Progenitor cell of endocrine pancreas (in vitro differentiated cells): ENCODE measurements around the gene PRND. TPM values are rescaled to one million over a fixed set of nuclear protein-coding genes. Genes with fewer than 3 reads are reported as not detected.

Experiments used
- DNase-seq: peaks from one replicate; pipeline ENCODE4 v3.0.0; 2021; ENCODE audit warnings: low spot score; ENCODE audit not compliant: unreplicated experiment
- H3K27ac Mint-ChIP-seq: 2 replicates; pipeline ENCODE4 v1.8.0; 2021; ENCODE audit warnings: mild to moderate bottlenecking, moderate library complexity, mixed read lengths
- H3K27me3 Mint-ChIP-seq: 2 replicates; pipeline ENCODE4 v1.8.0; 2021; ENCODE audit warnings: mixed read lengths
- H3K36me3 Mint-ChIP-seq: 2 replicates; pipeline ENCODE4 v1.8.0; 2022; ENCODE audit warnings: mixed read lengths; ENCODE audit not compliant: insufficient read depth
- H3K4me1 Mint-ChIP-seq: 2 replicates; pipeline ENCODE4 v1.8.0; 2021; ENCODE audit warnings: low read depth, mixed read lengths
- H3K4me3 Mint-ChIP-seq: 2 replicates; pipeline ENCODE4 v1.8.0; 2021; ENCODE audit warnings: low read depth, mild to moderate bottlenecking, moderate library complexity, mixed read lengths
- H3K9me3 Mint-ChIP-seq: 2 replicates; pipeline ENCODE4 v1.8.0; 2021; ENCODE audit warnings: low read depth, mixed read lengths
- CTCF ChIP-seq: fragments of 200-600 bp; sonication (generic); IDR thresholded peaks from one replicate; pipeline ENCODE4 v1.5.0; 2021; ENCODE audit warnings: antibody characterized with exemption, mild to moderate bottlenecking; ENCODE audit not compliant: unreplicated experiment
- total RNA-seq: library from RNA; stranded (reverse); gene quantifications from 2 replicates; pipeline ENCODE4 v1.2.1, GENCODE V29; 2021

Gene PRND
- total RNA-seq, 1 donor from 2014 or later, result not detected

DNA sequence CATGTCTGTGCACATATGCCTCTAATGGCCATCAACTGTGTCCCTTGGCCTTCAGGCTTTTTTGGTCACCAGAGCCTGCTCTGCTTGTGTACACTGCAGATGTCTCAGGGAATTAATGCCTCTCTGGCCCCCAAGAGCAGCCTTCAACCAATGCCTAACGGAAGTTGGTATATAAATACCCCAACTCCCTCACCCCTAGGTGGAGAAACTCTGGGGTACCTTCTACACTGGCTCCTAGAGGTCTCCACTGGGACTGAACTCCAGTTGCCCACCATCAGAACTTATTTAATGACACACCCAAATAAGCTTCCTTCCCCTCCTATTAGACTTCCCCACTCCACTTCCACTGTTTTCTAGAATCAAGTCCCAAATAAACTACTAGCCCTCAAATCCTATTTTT lies 43.1 kb downstream of the PRND start:
- Mint-ChIP-seq H3K27ac (no peak overlapping the region), H3K36me3 (no peaks in the 10 kb centered on the region), H3K27me3 (peaks cover 24% of the 10 kb centered on the region), H3K9me3 (no peaks in the 10 kb centered on the region), H3K4me1 (no peaks in the 10 kb centered on the region), H3K4me3 (no peak overlapping the region)
- TF ChIP-seq CTCF, result no peak
- no peak for DNase-seq

- H3K4me3 Mint-ChIP-seq, result no peak overlapping the region
- no peak for TF ChIP-seq CTCF
Measured at GRCh38 chr20:4765681-4766080, 44.0 kb downstream of the PRND start.

DNA sequence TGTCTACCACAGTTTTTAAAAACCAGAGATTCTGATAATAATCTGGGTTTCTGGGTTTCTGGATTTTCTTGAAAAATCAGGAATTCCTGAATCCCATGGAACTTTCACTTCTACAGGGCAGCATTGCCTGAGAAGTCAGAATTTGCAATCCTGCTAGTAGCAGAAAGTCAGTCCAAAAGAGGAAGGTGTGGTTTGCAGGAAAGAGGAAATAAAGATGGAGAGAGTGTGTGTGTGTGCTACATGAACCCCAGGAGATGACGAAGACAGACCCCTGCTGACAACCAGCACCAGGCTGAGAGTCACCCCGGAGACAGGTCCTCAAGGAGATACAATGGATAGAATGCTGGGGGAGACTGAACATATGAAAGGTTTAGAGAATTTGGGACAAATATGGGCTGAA lies 44.9 kb downstream of the PRND start:
- no peak for TF ChIP-seq CTCF
- Mint-ChIP-seq H3K9me3 (peaks cover 4% of the 10 kb centered on the region), H3K4me3 (no peak overlapping the region), H3K27ac (no peak overlapping the region), H3K4me1 (no peaks in the 10 kb centered on the region), H3K36me3 (no peaks in the 10 kb centered on the region), H3K27me3 (peaks cover 17% of the 10 kb centered on the region)
- DNase-seq, result no peak

More at GRCh38 chr20:4765681-4766080, 44.0 kb downstream of the PRND start:
- Mint-ChIP-seq H3K36me3 (no peaks in the 10 kb centered on the region), H3K9me3 (no peaks in the 10 kb centered on the region), H3K27ac (no peak overlapping the region), H3K4me1 (no peaks in the 10 kb centered on the region), H3K27me3 (peaks cover 24% of the 10 kb centered on the region)
- no peak for DNase-seq

DNA sequence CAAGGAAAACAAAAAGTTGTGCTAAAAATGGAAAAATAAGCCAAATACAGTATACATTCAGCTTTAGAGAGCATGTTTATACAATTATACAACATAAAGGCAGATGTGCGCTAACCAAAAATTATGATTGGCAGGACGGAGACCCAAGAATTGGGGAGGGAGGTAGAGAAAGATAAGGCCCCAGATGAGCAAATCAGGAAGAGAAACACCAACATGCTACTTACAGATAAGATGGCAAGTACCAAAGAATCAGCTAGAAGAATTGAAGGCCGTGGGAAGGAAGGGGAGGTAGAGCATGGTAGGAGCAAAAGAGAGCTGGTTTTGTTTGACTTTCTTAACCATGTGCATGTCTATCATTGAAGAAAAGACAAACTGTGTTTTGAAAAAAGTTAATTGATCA lies 45.4 kb downstream of the PRND start:
- Mint-ChIP-seq H3K27ac (no peak overlapping the region), H3K36me3 (no peaks in the 10 kb centered on the region), H3K27me3 (peaks cover 13% of the 10 kb centered on the region), H3K9me3 (peaks cover 6% of the 10 kb centered on the region), H3K4me1 (no peaks in the 10 kb centered on the region), H3K4me3 (no peak overlapping the region)
- TF ChIP-seq CTCF, result no peak
- DNase-seq, result no peak

DNA sequence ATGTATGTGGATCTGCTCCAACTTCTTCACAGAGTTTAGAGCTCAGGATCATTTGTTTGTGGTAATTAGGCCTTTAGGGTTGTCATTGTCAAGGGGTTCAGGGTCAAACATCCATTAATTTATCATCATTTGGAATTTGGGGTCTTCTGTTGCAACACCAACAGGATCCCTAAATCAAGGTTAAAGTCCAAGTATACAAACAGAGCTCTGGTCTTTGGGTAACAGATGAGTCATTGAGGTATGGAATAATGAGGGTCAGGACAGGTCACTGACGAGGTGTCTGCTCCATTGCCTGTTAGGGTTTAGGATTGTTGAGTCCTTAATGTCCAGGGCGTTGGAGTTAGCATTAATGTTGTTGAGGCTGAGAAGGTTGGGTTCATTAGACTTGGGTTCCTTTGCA lies 47.6 kb downstream of the PRND start:
- H3K27me3 Mint-ChIP-seq, result no peaks in the 10 kb centered on the region
- DNase-seq, result no peak
- H3K4me1 Mint-ChIP-seq, result no peaks in the 10 kb centered on the region
- TF ChIP-seq CTCF, result no peak
- no peak overlapping the region for H3K27ac Mint-ChIP-seq
- peaks cover 15% of the 10 kb centered on the region for H3K9me3 Mint-ChIP-seq
- no peak overlapping the region for H3K4me3 Mint-ChIP-seq
- no peaks in the 10 kb centered on the region for H3K36me3 Mint-ChIP-seq
